Stimulated activated CD8-positive, alpha-beta memory T cell treated with anti-CD3 and anti-CD28 coated beads, Interleukin-7, amount 100 ng/mL, for 24 hours (primary cell): ENCODE data around the gene NR1I2.

ENCODE experiments used
- DNase-seq: peaks from one replicate; pipeline ENCODE4 v3.0.0-alpha.2; 2020; ENCODE audit warnings: low read depth

The NR1I2 gene

DNA sequence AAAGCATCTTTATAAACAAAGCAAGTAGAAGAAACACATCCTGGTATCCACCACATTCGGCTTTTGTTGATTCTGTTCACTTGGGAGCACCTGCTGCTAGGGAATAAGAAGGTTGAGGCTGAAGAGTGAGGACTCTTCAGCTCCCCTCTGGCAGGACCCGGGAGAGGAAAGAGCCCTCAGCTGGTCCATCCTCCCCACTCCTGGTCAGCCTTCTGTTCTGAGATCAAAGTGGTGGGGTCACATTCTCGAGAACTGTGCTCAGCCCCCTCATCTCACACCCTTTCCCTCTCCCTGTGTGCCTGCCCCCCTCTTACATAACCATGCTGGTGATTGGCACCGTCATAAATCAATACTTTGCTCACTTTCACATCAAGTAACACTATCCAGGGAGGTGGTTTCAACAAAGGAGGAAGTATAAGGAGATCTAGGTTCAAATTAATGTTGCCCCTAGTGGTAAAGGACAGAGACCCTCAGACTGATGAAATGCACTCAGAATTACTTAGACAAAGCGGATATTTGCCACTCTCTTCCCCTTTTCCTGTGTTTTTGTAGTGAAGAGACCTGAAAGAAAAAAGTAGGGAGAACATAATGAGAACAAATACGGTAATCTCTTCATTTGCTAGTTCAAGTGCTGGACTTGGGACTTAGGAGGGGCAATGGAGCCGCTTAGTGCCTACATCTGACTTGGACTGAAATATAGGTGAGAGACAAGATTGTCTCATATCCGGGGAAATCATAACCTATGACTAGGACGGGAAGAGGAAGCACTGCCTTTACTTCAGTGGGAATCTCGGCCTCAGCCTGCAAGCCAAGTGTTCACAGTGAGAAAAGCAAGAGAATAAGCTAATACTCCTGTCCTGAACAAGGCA, at the start of gene NR1I2:
Gene NR1I2 (plus strand): TSS at position 772 of the 869 bp plus-strand sequence.
- DNase-seq = no peak

GRCh38 chr3:119733812-119734211, 48.1 kb upstream of the NR1I2 start:
- DNase-seq = no peak

- no peak for DNase-seq
Measured at GRCh38 chr3:119738741-119739140, 43.2 kb upstream of the NR1I2 start.

DNA sequence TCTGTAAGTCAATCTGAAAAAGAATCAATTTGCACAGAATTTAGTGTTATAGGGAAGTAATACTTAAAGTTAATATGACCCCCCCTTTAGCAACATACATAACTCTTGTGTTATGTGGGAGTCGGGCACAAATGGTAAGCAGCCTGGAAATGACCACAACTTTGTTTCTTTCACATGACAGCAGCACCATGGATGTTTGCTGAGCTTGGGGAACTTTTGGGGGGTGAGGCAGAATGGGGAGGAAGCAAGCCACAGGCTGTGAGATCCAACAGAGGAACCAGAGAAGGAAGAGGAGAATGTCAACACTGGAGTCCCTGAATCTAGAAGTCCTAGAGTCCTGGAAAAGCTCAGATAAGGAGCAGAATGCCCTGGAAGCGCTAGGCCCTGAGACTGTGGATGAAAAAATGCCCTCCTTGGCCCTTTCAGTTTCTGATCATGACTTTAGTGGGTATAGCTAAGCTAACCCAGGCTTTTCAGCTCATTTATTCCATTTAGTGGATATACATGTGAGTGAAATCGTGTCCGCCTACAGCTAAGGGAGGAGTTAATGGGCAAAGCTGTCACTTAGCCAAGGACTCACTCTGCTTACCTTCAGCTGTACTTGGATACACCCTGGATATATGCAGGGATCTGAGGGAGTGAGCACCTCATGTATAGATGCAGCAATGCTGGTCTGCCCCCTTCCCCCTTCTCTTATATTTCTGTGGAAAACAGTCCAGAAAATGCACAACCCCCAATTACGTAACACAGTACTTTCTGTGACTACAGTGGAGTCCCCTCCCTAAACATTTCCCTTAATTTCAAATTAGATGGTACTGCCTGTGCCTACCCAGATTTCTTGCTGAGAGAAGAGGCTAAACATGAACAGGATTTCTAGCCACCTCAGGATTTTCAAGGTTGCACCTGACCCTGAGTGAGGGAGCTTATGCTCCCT, 40.0 kb upstream of the NR1I2 start:
- no peak for DNase-seq

DNA sequence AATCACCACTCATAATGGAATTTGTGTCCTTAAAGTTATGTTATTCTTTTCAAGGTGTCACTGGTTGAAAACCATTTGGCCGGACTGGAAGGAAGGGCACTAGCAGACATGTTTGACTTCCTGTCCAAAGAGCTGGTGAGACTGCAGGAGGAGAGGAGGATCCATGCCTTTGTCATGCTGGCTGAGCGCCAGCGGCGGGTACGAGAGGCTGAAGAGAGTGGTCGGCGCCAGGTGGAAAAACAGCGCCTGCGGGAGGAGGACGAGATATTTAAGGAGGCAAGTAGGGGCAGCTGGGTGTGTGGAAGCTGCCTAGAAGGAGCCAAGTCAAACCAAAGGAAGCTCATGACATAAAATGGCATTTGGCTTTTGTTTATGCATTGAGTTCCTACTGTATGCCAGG, 38.0 kb upstream of the NR1I2 start:
- DNase-seq = no peak

- no peak for DNase-seq
Measured at GRCh38 chr3:119745942-119746341, 36.0 kb upstream of the NR1I2 start.

DNA sequence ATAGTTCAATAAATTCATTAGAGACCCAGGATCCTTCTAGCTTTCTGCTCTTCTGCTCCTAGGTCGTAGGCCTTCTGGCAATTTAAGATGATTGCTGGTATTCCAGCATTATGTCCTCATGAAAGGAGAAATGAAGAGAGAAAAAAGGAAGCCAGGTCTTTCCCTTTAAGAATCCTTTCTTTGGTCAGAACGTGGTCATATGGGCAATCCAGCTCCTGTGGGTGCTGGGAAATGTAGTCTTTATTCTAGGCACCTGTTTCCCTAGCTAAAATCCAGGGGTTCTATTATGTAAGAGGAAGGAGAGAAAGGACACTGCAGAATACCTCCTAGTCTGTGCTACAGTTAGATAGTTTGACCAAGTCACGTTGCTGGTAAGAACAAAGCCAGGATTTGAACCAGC, 35.5 kb upstream of the NR1I2 start:
- no peak for DNase-seq

- no peak for DNase-seq
Measured at GRCh38 chr3:119747357-119747756, 34.5 kb upstream of the NR1I2 start.

DNA sequence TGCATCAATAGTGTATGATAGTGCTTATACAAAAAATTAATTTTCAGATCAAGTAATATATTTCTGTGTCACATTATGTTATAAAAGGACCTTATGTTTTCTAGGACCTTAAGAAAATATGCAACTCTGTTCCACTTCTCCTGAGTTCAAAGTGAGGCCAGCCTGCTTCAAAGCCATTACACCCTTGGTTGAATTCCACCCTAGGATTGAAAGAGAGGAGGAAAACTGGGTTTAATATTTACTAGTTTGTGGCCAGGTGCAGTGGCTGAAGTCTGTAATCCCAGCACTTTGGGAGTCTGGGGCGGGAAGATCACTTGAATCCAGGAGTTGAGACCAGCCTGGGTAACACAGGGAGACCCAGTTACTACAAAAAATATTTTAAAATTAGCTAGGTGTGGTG, 32.9 kb upstream of the NR1I2 start:
- no peak for DNase-seq

DNA sequence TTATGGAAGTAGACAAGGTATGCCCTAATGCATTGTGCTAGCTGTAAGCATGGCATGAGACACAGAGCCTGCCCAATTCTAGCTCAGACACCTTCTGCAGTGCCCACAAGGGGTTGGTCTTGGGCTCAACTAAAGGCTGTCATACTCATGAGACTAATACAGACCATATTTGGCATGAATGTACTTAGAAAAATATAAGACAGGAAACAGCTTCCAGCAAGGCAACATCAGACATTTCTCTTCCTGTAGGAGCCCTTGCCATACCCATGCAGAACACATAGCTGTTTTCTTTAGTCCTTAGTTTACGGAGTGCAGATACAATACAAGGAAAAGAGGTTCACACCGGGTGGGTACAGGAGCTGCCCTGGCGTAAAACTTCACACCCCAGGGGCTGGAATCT, 30.5 kb upstream of the NR1I2 start:
- no peak for DNase-seq

DNA sequence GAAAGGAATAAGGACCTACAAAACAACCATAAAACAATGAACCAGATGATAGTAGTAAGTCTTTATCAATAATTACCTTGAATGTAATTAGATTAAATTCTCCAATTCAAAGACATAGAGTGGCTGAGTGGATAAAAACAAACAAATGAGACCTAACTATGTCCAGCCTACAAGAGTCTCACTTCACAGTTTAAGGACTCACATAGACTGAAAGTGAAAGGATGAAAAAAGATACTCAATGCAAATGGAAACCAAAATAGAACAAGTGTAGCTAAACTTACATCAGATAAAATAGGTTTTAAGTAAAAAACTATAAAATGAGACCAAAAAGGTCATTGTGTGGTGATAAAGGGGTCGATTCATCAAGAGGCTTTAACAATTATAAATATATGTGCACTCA, 21.9 kb upstream of the NR1I2 start:
- no peak for DNase-seq

DNA sequence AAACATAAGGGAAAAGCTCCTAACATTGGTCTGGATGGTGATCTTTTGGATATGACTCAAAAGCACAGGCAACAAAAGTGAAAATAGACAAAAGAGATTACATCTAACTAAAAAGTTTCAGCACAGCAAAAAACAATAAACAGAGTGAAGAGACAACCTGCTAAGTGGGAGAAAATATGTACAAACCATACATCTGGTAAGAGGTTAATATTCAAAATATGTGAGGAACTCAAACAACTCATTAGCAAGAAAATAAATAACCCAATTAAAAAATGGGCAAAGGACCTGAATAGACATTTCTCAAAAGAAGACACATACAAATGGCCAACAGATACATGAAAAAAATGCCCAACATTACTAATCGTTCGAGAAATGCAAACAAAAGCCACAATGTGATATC, 19.0 kb upstream of the NR1I2 start:
- DNase-seq = no peak

DNA sequence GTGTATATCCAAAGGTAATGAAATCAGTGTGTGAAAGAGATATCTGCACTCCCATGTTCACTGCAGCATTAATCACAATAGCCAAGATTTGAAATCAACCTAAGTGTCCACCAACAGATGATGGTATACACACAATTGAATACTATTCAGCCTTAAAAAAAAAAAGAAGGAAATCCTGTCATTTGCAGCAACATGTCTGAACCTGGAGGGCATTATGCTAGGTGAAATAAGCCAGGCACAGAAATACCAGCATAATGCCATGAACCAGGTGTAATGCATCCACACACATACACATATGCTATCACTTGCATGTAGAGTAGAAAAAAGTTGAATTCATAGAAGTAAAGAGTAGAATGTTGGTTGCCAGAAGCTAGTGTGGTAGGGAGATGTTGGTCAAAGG, 18.4 kb upstream of the NR1I2 start:
- DNase-seq = no peak

DNA sequence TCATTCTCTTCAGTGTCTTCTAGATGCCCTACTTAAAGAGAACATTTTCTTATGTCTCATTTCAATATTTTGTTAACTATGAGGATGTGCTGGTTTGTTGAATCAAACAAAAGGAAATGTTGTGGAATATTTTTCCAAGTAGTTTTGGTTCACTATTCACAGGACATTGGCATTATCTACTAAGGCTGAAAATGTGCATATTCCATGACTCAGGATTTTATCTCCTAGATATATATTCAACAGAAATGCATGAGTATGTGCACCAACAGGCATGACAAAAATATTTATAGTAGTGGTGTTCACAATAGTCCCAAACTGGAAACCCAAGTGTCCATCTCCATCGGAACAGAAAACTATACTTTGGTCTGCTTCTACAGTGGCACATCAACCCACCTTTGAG, 16.7 kb upstream of the NR1I2 start:
- no peak for DNase-seq

GRCh38 chr3:119767936-119768601, 13.8 kb upstream of the NR1I2 start:
- DNase-seq = no peak

DNA sequence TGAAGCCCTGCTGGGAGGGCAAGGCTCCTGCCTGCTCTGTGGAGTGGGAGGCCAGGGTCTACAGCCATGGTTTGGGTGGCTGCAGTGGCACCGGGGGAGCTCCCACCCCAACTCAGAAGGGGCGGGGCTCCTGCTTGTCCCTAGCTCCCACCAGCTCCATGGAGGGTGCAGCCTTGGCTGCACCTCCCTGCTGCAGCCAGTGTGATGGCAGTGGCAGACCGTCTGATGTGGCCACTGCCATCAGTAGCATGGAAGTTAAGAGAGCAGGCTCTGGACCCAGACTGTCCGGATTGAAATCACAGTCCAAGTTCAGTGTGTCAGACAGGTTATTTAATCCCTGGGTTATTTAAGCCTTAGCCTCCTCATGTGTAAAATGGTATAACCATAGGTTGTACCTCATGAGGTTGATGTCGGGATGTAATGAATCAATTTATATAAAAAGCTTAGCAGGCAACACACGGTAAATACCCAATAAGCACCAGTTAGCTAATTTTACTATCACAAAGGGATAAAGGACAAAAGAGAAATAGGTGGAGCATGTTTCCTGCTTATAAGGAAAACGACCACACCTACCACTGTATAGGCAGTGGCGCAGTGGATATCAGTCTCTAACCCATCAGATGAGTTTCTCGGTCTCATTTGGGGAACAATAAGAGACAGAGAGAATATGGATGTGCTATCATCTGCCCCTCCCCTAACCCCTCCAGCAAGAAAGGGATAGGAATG, 13.1 kb upstream of the NR1I2 start:
- no peak for DNase-seq

DNA sequence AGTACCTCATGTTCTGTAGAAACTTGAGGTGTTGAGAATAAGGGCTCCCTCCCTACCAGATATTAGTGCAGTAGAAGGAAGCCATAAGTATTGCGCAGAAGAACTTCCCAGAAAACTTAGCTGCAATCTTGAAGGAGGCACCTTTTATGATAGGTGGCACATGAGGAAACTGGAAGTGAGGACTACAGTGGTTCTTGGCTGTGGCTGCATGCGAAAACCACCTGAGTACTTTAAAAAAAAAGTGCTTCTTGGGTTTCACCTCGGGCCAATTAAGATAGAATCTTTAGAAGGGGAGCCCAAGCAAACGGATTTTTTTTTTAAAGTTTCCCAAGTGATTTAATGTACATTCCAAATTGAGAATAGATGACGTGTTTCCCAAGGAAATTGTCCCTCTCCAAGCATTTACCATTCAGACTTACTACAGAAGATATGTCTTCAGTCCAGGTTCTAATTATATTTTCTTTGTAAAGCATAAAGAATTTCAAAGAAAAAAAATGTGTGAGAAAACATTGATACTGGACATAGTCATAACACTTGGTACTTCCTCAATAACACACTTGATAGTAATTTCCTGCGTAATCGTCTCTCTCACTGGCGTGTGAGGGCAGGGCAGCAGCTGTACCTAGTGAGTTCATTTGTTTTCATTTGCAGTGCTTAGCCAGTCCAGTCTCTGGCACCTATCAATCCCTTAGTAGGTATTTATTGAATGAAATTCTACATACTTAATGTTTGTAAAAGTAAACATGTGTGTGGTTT, 12.3 kb upstream of the NR1I2 start:
- no peak for DNase-seq

- DNase-seq = no peak
Measured at GRCh38 chr3:119774444-119774843, 7.5 kb upstream of the NR1I2 start.

DNA sequence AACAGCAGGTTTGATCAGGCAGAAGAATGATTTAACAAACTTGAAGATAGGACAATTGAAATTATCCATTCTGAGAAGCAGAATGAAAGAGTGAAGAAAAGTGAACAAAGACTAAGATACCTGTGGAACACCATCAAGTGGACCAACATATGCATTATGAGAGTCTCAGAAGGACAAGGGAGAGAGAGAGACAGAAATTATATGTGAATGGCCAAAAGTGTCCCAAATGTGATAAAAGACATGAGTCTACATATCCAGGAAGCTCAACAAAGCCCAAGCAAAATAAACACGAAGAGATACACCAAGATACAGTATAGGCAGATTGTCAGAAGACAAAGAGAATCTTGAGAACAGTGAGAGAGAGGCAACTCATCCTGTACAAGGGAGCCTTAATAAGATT, 5.6 kb upstream of the NR1I2 start:
- no peak for DNase-seq

DNA sequence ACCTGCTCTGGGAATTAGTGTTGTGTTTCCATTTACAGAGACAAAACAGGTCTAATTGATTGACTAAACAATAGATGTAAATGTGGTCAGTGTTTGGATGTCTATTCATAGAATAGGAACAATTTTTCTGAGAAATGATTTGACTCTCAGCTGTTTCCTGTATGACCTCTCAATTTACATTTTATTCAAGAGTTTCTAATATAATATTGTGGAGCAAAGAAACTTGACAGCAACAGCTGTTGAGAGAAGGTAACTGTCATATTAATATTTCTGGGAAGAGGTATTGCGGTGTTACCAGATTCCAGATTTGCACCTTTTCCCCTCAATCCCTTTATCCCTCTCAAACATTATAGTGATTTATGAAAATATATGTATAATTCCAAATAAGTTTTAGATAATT, 3.7 kb upstream of the NR1I2 start:
- no peak for DNase-seq

DNA sequence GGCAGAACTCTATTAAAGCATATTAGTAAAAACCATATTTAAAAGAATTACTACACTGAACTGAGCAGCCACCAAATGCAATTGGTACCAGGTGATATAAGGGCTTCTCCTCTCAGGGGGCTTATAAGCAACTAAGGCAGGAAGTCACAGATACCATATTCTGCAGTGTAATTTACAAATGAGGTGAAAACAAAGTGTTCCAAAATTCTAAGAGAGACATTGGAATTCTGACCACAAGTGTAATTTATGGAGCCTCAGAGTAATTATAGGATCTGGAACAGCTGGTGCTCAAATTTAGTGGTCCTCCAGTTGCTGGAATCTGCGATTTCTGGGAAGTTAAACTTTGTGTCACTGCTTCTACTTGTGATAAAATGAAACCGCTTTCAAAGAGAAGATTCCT, 3.1 kb upstream of the NR1I2 start:
- no peak for DNase-seq
